Measurements from ENCODE around the gene DLGAP4. TPM values are rescaled to one million over a fixed set of nuclear protein-coding genes. Genes with fewer than 3 reads are reported as not detected.

The DLGAP4 gene
- total and polyA plus RNA-seq, 2 of the 8 experiments (the other 6 are each of a cell fraction or from before 2014, with no cell fraction given) = 41.2 to 57.2 TPM

DNA sequence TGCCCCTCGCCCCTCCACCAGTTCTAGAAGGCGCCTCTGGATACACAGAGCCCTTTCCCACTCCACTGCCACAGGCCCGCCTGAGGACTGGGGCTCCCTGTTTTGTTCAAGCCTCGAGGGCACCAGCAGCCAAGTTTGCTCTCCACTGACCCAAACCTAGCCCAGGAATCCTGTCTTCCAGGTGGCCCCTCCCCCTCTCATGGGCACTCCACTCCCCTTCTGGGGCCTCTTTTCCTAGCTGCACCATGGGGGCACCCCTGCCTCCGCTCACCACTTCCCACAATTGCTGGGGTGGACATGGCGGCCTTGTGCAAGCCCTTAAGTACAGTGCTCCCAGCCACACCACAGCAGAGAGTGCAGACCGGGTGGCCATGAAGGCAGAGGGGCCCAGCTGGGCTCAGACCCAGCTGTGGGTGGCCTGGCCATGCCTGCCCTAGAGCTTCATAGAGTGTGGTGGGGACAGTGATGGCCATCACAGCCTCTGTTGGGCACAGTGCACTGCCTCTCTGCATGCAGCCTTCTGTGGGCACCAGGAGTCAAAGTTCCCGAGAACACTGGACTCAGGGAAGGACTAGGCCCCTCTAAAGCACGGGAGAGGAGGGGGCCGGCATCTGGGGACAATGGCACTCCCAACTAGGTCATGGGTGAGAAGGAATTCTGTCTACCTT lies 236.5 kb downstream of the DLGAP4 start (continued):
- TF ChIP-seq RNF2 (IDR thresholded peaks at IDR 0.05; ENCODE audit: borderline replicate concordance, low read depth, low read length, missing control alignments, poor library complexity, severe bottlenecking) (no peak), NRF1 (IDR thresholded peaks at IDR 0.05; ENCODE audit: low read depth, low read length) (no peak)

Measured in H1 (cell line).